Measurements from ENCODE around the gene POLR2L.
A peak's percentile ranks its signal among the peaks of the same experiment; 100 is the strongest.

POLR2L gene

GRCh38 chr11:813072-813455 lies 29.3 kb downstream of the POLR2L start:
- DNase-seq (ENCODE audit: low read depth in 1 of 2, low spot score in 1 of 2) = no peak

- DNase-seq (ENCODE audit: low read depth in 1 of 2, low spot score in 1 of 2) = no peak
Observed at GRCh38 chr11:812390-812789, 29.9 kb downstream of the POLR2L start.

GRCh38 chr11:811446-812245 lies 30.7 kb downstream of the POLR2L start:
- DNase-seq (ENCODE audit: low read depth in 1 of 2, low spot score in 1 of 2) = no peak

- DNase-seq (ENCODE audit: low read depth in 1 of 2, low spot score in 1 of 2) = no peak
Observed at GRCh38 chr11:810040-810567, 32.2 kb downstream of the POLR2L start.

GRCh38 chr11:809287-810039 lies 32.9 kb downstream of the POLR2L start, which contains the start of gene RPLP2:
TSS of gene RPLP2 (plus strand) at chr11:809967. CDS start at chr11:810235, 268 bp downstream.
- DNase-seq (ENCODE audit: low read depth in 1 of 2, low spot score in 1 of 2) = peak; percentile 95 to 97

GRCh38 chr11:808427-809286 lies 33.7 kb downstream of the POLR2L start:
- DNase-seq (ENCODE audit: low read depth in 1 of 2, low spot score in 1 of 2) = no peak

- DNase-seq (ENCODE audit: low read depth in 1 of 2, low spot score in 1 of 2) = no peak
Observed at GRCh38 chr11:804599-804964, 37.7 kb downstream of the POLR2L start.

GRCh38 chr11:803770-804598 lies 38.3 kb downstream of the POLR2L start:
- no peak for DNase-seq (ENCODE audit: low read depth in 1 of 2, low spot score in 1 of 2)

- DNase-seq (ENCODE audit: low read depth in 1 of 2, low spot score in 1 of 2) = no peak
Observed at GRCh38 chr11:803467-803742, 38.9 kb downstream of the POLR2L start.

- no peak for DNase-seq (ENCODE audit: low read depth in 1 of 2, low spot score in 1 of 2)
Observed at GRCh38 chr11:802693-803466, 39.4 kb downstream of the POLR2L start.

GRCh38 chr11:802018-802617 lies 40.2 kb downstream of the POLR2L start:
- DNase-seq (ENCODE audit: low read depth in 1 of 2, low spot score in 1 of 2) = no peak

GRCh38 chr11:801097-801780 lies 41.1 kb downstream of the POLR2L start:
- DNase-seq (ENCODE audit: low read depth in 1 of 2, low spot score in 1 of 2) = no peak

- no peak for DNase-seq (ENCODE audit: low read depth in 1 of 2, low spot score in 1 of 2)
Observed at GRCh38 chr11:800473-800872, 41.9 kb downstream of the POLR2L start.

GRCh38 chr11:799641-800316 lies 42.5 kb downstream of the POLR2L start:
- DNase-seq (ENCODE audit: low read depth in 1 of 2, low spot score in 1 of 2) = no peak

- DNase-seq (ENCODE audit: low read depth in 1 of 2, low spot score in 1 of 2) = peak; percentile 66 to 76
Observed at GRCh38 chr11:798093-798713, 44.1 kb downstream of the POLR2L start, which contains the start of gene SLC25A22. TSS of gene SLC25A22 (minus strand) at chr11:798281. CDS start at chr11:795006, 3,275 bp downstream.

GRCh38 chr11:797296-798092 lies 44.8 kb downstream of the POLR2L start:
- peak; percentile 39 to 61 for DNase-seq (ENCODE audit: low read depth in 1 of 2, low spot score in 1 of 2)
